Right lung (tissue), 10 donors: ENCODE measurements around the gene CALCB. TPM values are rescaled to one million over a fixed set of nuclear protein-coding genes. Genes with fewer than 3 reads are reported as not detected.
"Not testable (repeated sequence)": the region's sequence is repeated elsewhere in the genome, so short reads cannot be mapped to it uniquely, and the experiment has no call there.

Experiments used
- DNase-seq, 2 donors: peaks; one replicate each; pipeline ENCODE4 v3.0.0-alpha.2; 2013
- long read RNA-seq, 8 donors: transcript quantifications; one replicate each; lab custom pipeline, GENCODE V29; 2026
- polyA plus RNA-seq, 5 donors: library from polyadenylated mRNA; unstranded; fragments of 120-200 nt; gene quantifications; one replicate each; pipeline versions ENCODE4 v1.2.1 to v1.2.3, GENCODE V29; 2013; ENCODE audit warnings: inconsistent platforms in 1 of 5, low replicate concordance in 1 of 5; ENCODE audit not compliant: insufficient read length in 5 of 5, insufficient read depth in 1 of 5

Gene CALCB, protein sequence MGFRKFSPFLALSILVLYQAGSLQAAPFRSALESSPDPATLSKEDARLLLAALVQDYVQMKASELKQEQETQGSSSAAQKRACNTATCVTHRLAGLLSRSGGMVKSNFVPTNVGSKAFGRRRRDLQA
- under 1 TPM; 0.08 to 0.23 (median 0.17) TPM for polyA plus RNA-seq
- long read RNA-seq, donor 1 = 0 reads
- long read RNA-seq, donor 2 = 0 reads
- long read RNA-seq, donor 3 = 0 reads
- long read RNA-seq, donor 4 = 0 reads
- long read RNA-seq, donor 5 = 0 reads
- long read RNA-seq, donor 6 = 0 reads
- long read RNA-seq, donor 7 = 0 reads
- long read RNA-seq, donor 8 = 0 reads

DNA sequence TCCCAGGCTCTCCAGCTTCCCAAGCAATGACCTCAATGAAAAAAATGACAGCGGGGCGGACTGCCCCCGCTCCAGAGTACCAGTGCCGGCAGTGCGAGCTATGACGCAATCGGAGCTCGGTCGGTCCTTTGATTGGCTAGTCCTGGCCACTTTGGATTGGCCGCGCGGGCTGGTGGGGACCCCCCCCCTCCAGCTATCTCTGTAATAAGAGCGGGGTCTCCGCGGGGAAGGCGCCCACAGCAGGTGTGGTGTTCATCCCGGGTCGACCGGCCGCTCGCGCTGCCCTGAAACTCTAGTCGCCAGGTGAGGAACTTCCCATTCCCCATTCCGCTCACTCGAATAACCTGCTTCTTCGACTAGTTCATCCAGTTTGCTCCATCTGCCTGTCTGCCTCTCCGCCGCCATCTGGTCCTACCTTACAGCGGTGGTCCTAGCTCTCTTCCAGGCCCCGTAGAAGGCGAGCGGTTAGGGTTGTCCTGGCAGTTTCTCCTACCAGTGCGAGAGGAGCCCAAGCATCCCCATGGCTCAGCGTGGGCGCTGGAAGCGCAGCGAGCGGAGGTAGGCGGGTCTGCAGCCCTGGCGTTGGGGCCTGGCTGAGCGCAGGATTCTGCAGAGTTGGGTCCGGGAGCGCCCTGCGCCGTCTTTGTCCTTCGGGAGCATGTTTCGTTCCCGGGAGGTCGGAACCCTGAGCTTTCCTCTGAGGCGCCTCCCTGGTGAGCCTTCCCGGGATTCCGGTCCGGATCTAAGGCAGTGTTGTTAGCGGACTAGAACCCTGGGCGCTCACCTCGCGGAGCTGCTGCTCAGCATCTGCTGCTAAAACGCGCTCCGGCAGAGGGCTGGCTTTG lies at the start of gene CALCB:
TSS of gene CALCB (plus strand) at position 233 of the 845 bp plus-strand sequence. CDS start 1,126 bp downstream, outside the sequence.
- DNase-seq = peak; percentile 12 to 21

DNA sequence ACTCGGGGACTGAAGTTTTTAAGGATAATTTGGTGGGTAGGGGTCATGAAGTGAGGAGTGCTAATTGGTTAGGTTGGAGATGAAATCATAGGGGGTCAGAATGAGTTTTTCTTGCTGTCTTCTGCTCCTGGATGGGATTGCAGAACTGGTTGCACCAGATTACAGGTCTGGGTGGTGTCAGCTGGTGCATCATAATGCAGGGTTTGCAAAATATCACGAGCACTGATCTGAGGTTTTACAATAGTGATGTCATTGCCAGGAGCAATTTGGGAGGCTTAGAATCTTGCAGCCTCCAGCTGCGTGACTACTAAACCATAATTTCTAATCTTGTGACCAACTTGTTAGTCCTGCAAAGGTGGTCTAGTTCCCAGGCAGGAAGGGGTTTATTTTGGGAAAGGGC lies 46.4 kb upstream of the CALCB start:
- DNase-seq = no peak

DNA sequence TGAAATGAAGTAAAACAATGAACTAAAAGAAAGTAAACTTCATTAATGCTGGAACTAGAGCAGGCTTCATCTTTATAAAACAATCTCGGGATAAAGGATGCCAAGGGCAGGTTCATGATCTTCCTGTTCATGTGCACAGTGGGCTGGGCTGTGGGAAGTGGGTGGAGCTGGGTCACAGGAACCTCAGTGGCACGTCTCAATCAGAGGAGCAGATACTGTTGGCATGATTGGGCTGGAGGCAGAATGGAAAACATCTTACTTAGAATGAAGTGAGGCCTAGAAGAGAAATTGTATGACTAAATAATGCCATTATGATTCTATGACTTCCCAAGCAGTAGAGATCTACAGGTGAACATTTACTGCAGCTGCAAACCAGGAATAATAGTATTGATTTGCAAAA lies 45.4 kb upstream of the CALCB start:
- no peak for DNase-seq

DNA sequence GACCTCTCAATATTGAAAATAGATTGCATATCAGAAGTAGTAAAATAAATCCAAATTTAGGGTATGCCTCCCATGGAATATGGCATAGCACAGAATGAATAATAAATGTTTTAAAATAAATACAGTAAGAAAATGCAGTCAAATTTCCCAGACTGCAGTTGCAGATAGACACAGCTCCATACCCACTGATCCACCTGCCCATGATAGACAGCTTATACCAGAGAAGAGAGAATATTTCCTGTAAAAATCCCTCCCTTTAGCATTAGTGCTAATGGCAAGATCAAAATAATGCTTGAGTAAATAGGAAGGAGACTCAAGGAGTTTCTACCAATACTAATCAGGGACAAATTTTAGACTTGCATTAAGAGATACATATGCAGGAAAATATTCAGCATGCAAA lies 45.0 kb upstream of the CALCB start:
- no peak for DNase-seq

DNA sequence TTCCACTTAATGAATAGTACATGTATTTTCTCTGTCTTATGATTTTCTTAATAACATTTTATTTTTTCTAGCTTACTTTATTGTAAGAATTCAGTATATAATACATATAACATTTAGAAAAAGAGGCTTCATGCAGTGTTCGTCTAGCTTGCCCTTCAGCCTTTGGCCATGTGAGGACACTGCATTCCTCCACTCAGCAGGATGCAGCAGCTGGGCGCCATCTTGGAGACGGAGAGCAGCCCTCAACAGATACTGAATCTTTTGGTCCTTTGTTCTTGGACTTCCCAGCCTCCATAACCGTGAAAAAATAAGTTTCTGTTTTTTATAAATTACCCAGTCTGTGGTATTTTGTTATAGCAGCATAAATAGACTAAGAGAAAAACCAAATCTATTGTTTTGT lies 41.4 kb upstream of the CALCB start:
- not testable (repeated sequence) for DNase-seq

DNA sequence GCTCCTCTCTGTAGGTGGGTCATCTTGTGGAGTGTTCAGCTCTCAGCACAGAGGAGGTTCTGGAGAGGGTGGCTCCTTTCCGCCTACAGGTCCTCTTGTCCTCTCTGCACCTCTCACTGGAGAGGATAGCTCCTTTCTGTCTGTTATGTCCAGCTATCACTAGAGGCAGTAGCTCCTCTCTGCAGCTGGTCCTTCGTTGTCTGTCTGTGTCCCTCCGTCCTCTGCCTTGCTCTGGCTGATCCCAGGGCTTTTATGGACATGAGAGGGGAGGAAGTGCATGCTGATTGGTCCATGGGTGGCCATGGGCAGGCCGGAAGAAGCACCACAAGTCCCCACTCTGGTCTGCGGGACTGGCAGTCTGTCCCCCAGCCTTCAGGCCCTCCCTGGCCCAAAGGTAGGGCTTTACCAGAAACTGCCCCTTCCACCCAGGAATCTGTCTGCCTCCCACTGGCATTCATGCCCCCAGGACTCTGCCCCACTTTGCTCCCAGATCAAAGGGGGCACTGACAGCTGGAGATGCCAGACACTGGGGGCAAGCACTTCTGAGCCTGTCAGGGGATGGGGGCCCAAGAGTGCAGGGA lies 38.6 kb upstream of the CALCB start:
- no peak for DNase-seq

DNA sequence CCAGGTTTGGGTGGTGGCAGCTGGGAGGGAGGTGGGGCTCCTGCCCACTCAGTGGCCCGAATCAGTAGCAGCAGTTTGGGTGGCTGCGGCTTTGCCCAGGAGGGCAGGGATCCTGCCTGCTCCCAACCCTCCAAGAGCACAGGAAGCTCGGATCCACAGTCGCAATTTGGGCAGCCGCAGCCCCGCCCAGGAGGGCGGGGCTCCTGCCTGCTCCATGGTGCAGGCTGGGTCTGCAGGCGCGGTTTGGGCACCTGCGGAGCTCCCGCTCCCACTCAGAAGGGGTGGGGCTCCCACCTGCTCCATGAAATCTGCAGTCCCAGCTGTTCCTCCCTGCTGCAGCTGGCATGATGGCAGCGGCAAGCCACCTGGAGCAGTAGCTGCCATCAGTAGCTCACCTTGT lies 38.1 kb upstream of the CALCB start:
- no peak for DNase-seq

DNA sequence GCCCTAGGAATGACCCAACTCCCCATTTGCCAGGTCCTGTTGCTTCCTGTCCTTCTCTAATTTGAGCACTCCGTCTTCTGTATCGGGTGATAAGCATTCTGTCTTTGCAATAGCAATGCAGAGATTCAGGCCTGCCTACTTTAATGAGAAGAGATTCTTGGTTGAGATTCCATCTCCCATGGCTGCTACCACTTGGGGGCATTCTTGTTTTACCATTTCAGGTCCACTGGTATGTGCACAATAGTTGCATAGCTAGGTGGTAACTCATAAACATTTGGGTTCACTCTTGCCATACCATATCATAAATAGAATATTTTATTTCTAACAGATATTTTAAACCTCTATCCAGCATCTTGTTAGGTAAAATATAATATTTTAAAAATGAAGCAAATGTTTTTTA lies 34.4 kb upstream of the CALCB start:
- no peak for DNase-seq

DNA sequence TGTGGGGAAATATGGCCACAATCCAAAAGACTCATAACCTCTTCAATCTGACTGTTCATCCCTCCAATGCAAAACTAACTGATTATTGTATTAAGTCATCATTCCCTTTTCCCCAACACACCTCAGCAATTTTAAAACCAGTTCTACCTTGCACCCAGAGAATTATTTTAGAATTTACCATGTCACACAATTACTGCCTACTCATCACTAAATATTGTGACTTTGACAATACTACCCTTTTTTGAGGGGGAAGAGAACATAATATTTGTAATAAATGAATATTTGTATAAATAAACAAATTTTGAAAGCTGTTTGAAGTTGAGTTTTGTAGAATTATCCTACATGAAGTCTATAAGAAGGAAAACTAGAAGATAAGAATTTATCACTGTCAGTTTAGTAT lies 28.2 kb upstream of the CALCB start:
- DNase-seq = no peak

DNA sequence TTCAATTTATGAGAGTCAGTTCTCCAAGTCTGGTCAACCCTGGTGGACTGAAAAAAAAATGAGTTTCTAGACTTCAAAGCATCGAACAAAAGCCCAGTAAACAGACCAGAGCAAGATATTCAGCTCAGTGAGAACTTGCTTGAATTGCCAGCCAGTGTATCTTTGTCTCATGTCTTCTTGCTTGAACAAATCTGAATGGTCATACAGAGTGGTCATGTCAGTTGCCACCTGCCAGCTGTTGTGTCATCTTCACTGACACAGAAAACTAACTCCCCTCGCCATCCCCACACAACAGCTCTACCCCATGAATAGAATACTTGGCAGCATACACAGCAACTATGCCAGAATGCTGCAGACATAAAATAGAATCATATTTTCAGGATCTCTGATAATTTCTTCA lies 27.5 kb upstream of the CALCB start:
- DNase-seq = no peak

DNA sequence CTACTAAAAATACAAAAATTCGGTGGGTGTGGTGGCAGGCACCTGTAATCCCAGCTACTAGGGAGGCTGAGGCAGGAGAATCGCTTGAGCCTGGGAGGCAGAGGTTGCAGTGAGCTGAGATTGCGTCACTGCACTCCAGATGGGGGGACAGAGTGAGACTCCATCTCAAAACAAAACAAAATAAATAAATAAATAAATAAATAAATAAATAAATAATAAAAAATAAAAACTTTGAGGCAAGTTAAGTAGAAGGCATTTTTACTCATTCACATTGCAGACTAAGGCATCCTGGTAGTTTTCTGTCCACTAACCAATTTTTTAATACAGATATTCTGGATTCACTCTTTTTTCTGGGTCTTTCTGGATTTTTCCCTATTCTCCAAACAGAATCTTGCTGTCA lies 26.7 kb upstream of the CALCB start:
- DNase-seq = not testable (repeated sequence)

DNA sequence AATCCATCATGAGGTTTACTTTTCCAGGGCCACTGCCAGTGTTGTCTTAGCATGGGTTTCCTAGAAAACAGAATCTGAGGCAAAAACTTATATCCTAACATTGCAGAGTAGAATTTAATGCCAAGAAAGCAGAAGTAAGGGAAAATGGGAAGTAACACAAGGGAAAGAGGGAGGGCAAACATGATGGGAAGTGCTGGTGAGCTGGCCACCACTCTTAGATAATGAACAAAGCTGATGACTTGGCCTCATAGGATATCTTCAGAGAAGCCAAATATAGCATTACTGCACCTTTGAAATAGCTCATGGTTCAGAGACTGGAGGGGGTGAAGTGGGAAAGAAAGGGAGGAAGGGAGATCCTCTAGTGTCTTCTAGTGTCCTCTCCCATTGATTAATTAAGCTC lies 24.8 kb upstream of the CALCB start:
- DNase-seq = no peak

DNA sequence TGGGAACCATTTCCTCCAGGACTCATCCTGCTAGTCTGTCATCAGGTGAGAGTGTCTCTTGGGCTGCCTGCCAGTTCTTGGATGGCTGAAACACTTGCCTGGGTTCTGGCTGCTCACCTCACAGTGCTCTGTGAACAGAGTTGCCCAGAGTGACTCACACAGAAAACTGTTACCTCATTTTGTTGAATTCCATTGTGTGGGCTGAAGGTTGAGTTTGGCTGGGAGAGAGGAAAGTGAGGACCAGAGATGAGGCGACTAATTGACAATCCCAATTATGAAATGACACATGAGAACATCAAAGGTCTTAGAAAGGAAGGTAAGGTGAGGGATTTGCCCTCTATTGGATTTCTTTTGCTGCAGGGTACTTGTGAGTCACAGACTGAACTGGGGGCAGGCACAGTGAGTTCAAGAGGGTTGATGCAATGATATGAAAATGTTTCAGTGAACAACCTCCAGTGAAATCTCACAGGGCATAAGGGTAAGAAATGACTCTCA lies 20.2 kb upstream of the CALCB start:
- no peak for DNase-seq

DNA sequence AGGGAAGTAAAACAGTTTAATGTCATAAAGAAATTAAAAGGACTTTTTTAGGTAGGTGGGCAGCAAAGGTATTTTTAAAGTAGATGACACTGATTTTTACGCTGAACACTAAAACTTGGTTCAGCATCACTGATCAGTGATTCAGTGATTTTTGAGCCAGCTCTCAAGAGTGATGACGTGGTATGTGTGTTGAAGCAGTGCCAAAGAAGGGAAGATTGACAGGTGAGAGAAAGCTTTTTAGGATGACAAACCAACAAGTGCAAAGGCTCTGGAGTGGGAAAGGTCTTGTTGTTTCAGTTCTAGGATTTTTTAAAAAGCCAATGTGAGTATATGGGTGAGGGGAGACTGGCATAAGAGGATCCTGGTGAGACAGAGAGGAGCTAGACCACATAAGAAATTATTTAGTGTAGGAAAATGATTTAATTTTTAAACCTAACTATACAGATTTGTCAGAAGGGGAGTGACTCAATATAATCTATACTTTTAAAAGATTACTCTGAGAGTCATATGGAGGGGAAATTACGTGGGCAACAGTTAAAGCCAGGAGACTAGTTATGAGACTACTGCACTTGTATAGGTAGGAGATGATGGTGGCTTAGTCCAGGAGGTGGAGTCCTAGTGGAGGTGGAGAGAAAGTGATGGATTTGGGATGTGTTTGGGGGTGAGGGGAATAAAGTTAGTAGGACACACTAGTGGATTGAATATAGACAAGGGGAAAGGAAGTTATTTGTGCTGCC lies 17.6 kb upstream of the CALCB start:
- DNase-seq = no peak

DNA sequence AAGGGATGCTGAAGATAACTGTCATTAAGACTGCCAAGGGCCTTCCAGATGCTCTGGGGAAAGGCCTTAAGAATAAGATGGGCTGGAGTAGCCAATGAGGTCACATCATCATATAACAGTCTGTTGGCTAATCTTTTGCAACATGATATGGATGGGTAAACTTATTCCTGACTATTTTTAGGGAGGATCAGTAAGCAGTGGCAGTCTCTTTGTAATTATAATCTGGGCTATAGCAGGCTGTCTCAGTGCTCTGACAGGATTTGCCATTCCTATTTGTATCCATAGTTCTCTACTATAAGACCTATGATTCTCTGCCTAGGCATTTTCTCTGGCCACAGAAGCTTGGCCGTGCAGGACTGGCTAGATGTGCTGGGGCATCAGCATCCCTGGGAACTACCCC lies 16.1 kb upstream of the CALCB start:
- DNase-seq = no peak

DNA sequence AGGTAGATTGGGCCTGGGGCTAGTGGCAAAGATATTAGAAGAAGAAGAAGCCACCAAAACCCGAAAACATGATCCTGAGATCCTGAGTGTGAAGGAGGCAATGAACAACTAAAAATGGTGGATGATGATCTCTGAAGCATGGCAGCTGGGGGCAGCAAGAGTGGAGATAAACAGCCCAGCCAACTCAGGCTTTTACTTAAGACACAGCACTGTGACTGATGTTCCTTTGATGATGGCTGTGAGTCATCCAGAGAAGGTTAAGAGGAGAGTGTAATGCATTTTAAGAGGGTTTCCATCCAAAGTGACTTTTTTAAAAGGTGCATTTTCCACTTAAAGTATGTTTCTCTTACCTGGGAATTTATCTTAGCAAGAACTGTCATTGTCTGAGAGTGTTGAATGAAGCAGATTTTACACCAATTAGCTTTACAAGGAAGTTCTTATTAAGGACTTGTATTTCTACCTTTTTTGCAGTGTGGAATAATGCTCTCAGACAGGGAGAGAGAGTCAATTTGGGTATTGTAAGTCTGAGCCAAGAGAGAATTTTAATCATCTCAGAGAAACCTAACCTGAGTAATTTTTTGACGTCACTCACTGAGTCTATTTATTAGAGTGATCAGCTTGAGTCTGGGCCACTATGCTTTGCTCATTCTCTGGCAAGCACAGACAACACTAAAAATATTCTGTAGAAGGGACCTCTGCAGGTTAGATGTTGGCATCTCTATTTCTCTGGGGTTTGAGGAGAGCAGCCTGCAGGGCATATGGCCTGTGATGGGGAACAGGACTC lies 14.1 kb upstream of the CALCB start:
- no peak for DNase-seq

DNA sequence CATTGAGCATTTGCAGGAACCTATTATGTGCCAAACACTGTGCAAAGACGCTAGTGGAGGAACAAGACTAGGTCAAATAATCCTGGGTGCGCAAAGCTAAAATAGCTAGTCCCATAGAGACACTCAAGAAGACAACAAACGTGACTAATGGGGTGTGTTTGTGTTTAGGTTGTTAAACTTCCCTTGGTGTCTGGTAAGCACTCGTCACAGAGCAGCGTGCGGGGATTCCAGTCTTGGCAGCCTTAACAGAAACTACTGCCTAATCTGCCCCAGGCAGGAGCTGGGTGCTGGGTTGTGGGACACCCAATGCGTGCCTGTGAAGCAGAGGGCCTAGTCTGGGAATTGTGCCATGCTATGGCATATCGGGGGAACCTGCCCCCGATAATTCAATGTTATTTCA lies 10.8 kb upstream of the CALCB start:
- no peak for DNase-seq

DNA sequence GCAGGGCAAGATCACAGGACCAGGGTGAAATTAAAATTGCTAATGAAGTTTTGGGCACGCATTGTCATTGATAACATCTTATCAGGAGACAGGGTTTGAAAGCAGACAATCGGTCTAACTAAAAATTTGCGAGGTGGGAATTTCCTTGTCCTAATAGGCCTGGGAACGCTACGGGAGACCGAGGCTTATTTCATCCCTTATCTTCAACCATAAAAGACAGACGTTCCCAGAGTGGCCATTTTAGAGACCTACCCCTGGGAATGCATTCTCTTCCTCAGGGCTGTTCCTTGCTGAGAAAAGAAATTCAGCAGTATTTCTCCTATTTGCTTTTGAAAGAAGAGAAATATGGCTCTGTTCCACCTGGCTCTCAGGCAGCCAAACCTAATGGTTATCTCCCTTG lies 3.6 kb upstream of the CALCB start:
- not testable (repeated sequence) for DNase-seq

DNA sequence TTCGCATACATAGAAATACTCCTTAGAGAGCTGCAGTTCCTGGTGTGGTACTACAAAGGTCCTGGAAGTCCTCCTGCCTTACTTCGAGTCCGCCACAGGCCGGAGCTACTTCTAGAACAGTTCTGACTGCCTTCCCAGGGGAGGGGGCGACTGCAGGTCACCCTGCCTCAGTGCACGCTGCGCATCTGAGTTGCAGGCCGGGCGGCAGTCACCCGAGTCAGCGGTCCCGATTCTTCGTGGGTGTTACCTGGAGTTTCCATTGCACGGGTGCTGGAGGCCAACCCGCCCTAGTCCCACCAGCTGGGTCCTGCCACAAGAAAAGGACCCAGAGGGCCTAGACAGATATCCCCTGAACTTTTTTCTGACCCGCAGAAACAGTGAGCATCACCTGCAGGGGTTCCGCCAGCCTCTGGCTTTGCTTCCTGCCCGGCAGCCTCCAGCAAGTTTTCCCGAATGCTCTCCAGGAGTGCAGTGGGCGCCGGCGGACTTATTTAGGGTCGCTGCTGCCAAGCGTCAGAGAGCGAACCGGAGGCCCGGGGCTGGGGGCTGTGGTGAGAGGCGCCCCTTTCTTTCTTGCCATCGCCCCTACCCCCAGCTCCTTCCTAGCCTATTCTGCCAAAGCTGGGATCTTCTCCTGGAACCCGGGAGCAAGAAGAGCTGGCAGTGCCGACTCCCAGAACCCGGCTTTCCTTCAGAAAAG lies 1.7 kb upstream of the CALCB start:
- DNase-seq = no peak

DNA sequence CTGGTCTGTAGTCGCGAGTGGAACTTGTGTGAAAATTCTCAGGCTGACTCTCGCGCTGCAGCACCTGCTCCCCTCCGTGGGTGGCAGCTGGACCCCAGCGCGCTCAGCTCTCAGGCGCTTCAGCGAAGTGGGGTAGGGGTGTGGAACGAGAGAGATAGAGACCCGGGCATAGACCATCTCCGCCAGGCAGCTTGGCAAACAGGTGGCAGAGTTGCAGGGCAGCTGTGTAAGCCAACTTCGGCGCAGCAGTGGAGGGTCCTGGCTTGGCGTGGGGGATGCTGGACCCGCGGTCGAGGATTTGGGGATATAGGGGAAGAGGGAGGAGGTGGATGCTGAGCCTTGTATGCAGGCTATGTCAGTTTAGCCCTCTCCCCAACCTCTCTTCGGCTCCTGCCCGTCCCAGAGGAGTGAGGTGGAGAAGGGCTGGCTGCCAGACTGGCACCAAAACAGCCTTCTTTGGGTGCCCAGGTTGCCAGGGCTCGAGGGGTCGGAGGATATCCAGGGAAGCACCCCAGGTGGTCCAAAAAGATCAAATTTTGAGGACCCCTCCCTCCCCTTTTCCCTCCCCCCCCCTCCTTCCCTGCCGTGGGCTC lies 746 bp upstream of the CALCB start:
- no peak for DNase-seq
